HepG2 (cell line): ENCODE results near the gene GSDME. TPM values are rescaled to one million over a fixed set of nuclear protein-coding genes. Genes with fewer than 3 reads are reported as not detected.

ENCODE experiments used
- DPF2 ChIP-seq: sonication (generic); formaldehyde crosslinking; IDR thresholded peaks from 2 replicates; pipeline ENCODE4 v1.4.0; 2020; ENCODE audit warnings: mild to moderate bottlenecking, low read depth, missing genetic modification reagents, borderline replicate concordance
- GLI4 ChIP-seq: sonication (generic); formaldehyde crosslinking; IDR thresholded peaks from 2 replicates; pipeline ENCODE4 v1.5.1; 2020; ENCODE audit warnings: missing genetic modification reagents, mild to moderate bottlenecking, moderate library complexity, borderline replicate concordance
- HNF1A ChIP-seq, 2 experiments: sonication (generic) in 1 of 2; formaldehyde crosslinking in 1 of 2; IDR thresholded peaks; 2 replicates each; pipeline versions ENCODE4 v1.4.0 to v1.6.1; 2016 to 2020; ENCODE audit warnings: borderline replicate concordance in 1 of 2, low read depth in 1 of 2, mild to moderate bottlenecking in 1 of 2, missing genetic modification reagents in 1 of 2
- HNF4A ChIP-seq: sonication (generic); formaldehyde crosslinking; IDR thresholded peaks from 2 replicates; pipeline ENCODE4 v1.4.0; 2020; ENCODE audit warnings: missing genetic modification reagents
- MAX ChIP-seq: IDR thresholded peaks from 2 replicates; pipeline ENCODE4 v1.6.1; 2012; ENCODE audit warnings: inconsistent platforms
- RBFOX2 ChIP-seq: fragments of 200-400 bp; formaldehyde crosslinking; IDR thresholded peaks from 2 replicates; pipeline ENCODE4 v1.6.1; 2017; ENCODE audit warnings: low read depth, mild to moderate bottlenecking, low read length
- SCMH1 ChIP-seq: sonication (generic); formaldehyde crosslinking; IDR thresholded peaks from 2 replicates; pipeline ENCODE4 v1.9.0; 2021; ENCODE audit warnings: missing genetic modification reagents, mild to moderate bottlenecking, borderline replicate concordance
- SMAD1 ChIP-seq: sonication (generic); formaldehyde crosslinking; IDR thresholded peaks from 2 replicates; pipeline ENCODE4 v1.4.0; 2020; ENCODE audit warnings: missing genetic modification reagents, low read depth, mild to moderate bottlenecking, borderline replicate concordance
- ZNF713 ChIP-seq: sonication (generic); formaldehyde crosslinking; IDR thresholded peaks from 2 replicates; pipeline ENCODE4 v1.4.0; 2020; ENCODE audit warnings: mild to moderate bottlenecking, missing genetic modification reagents
- ZNF781 ChIP-seq: sonication (generic); formaldehyde crosslinking; IDR thresholded peaks from 2 replicates; pipeline ENCODE4 v1.5.1; 2020; ENCODE audit warnings: borderline replicate concordance, mild to moderate bottlenecking, missing genetic modification reagents; ENCODE audit errors: not compliant biosample characterization
- ZSCAN21 ChIP-seq: sonication (generic); formaldehyde crosslinking; IDR thresholded peaks from 2 replicates; pipeline ENCODE4 v1.8.0; 2022; ENCODE audit warnings: mild to moderate bottlenecking, missing genetic modification reagents, moderate library complexity, borderline replicate concordance
- polyA plus RNA-seq, 8 experiments: library from polyadenylated mRNA; depleted of rRNA in 3 of 8; stranded (reverse) in 7 of 8; unstranded in 1 of 8; fragments of >200 nt; fragmentation: Illumina TruSeq in 4 of 8; extraction: Trizol in 4 of 8; gene quantifications; 2 replicates each; pipeline versions ENCODE4 v1.2.1 to v1.2.3, GENCODE V29; 2011 to 2016; ENCODE audit warnings: low read depth in 4 of 8, missing spikeins in 1 of 8, mixed read lengths in 1 of 8; ENCODE audit not compliant: insufficient read depth in 1 of 8
- total RNA-seq, 5 experiments: library from RNA; depleted of rRNA; stranded (reverse); fragments of >200 nt; fragmentation: Illumina TruSeq; extraction: Trizol; gene quantifications; 2 replicates each; pipeline ENCODE4 v1.2.3, GENCODE V29; 2016; ENCODE audit warnings: low read depth in 1 of 5
- TF ChIP-seq, protein P1 (sequence below): sonication (generic); formaldehyde crosslinking; IDR thresholded peaks from one replicate; pipeline ENCODE4 v1.5.1; 2020; ENCODE audit warnings: mild to moderate bottlenecking, missing genetic modification reagents; ENCODE audit errors: not compliant biosample characterization

GSDME gene
- total and polyA plus RNA-seq, 2 of the 13 experiments (the other 11 are each of a cell fraction or from before 2014, with no cell fraction given): 19.2 to 28.2 TPM

- TF ChIP-seq HNF1A (IDR thresholded peaks at IDR 0.05; ENCODE audit: low read depth) (no peak), HNF1A (CRISPR knock-in tag; IDR thresholded peaks at IDR 0.05; ENCODE audit: borderline replicate concordance) (no peak), MAX (no peak), HNF4A (CRISPR knock-in tag) (peak; percentile 87), ZNF781 (CRISPR knock-in tag) (no peak), SCMH1 (CRISPR knock-in tag) (no peak), ZSCAN21 (CRISPR knock-in tag) (no peak), GLI4 (CRISPR knock-in tag) (no peak), ZNF713 (CRISPR knock-in tag) (no peak), DPF2 (CRISPR knock-in tag) (0 out of 2 replicates have a peak, but pooled peaks have one; percentile 37), SMAD1 (no peak), RBFOX2 (no peak)
- TF ChIP-seq, protein P1, sequence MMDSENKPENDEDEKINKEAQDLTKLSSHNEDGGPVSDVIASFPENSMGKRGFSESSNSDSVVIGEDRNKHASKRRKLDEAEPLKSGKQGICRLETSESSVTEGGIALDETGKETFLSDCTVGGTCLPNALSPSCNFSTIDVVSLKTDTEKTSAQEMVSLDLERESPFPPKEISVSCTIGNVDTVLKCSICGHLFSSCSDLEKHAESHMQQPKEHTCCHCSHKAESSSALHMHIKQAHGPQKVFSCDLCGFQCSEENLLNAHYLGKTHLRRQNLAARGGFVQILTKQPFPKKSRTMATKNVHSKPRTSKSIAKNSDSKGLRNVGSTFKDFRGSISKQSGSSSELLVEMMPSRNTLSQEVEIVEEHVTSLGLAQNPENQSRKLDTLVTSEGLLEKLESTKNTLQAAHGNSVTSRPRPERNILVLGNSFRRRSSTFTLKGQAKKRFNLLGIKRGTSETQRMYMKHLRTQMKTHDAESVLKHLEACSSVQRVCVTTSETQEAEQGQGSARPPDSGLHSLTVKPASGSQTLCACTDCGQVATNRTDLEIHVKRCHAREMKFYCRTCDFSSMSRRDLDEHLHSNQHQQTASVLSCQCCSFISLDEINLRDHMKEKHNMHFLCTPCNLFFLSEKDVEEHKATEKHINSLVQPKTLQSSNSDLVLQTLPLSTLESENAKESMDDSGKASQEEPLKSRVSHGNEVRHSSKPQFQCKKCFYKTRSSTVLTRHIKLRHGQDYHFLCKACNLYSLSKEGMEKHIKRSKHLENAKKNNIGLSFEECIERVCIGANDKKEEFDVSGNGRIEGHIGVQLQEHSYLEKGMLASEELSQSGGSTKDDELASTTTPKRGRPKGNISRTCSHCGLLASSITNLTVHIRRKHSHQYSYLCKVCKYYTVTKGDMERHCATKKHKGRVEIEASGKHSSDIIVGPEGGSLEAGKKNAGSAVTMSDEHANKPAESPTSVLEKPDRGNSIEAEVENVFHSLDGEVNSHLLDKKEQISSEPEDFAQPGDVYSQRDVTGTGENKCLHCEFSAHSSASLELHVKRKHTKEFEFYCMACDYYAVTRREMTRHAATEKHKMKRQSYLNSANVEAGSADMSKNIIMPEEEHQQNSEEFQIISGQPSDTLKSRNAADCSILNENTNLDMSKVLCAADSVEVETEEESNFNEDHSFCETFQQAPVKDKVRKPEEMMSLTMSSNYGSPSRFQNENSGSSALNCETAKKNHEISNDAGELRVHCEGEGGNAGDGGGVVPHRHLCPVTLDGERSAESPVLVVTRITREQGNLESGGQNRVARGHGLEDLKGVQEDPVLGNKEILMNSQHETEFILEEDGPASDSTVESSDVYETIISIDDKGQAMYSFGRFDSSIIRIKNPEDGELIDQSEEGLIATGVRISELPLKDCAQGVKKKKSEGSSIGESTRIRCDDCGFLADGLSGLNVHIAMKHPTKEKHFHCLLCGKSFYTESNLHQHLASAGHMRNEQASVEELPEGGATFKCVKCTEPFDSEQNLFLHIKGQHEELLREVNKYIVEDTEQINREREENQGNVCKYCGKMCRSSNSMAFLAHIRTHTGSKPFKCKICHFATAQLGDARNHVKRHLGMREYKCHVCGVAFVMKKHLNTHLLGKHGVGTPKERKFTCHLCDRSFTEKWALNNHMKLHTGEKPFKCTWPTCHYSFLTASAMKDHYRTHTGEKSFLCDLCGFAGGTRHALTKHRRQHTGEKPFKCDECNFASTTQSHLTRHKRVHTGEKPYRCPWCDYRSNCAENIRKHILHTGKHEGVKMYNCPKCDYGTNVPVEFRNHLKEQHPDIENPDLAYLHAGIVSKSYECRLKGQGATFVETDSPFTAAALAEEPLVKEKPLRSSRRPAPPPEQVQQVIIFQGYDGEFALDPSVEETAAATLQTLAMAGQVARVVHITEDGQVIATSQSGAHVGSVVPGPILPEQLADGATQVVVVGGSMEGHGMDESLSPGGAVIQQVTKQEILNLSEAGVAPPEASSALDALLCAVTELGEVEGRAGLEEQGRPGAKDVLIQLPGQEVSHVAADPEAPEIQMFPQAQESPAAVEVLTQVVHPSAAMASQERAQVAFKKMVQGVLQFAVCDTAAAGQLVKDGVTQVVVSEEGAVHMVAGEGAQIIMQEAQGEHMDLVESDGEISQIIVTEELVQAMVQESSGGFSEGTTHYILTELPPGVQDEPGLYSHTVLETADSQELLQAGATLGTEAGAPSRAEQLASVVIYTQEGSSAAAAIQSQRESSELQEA (CRISPR knock-in tag): no peak
Measured at GRCh38 chr7:24701261-24702235, 55.7 kb downstream of the GSDME start (continued).
